ENCODE results near the gene ITFG1. TPM values are rescaled to one million over a fixed set of nuclear protein-coding genes. Genes with fewer than 3 reads are reported as not detected.

ITFG1 gene
- total RNA-seq, 4 donors from 2014 or later, result 12.9 to 100 (median 60.8) TPM

GRCh38 chr16:47503936-47504335 is 43.1 kb upstream of the ITFG1 start:
- Histone ChIP-seq H3K4me1 (no peaks in the 10 kb centered on the region), H3K36me3 (peaks cover 0 to 38% (median 13%) of the 10 kb centered on the region in 4 donors), H3K27ac (no peak overlapping the region), H3K27me3 (no peaks in the 10 kb centered on the region), H3K4me3 (no peak overlapping the region), H3K9me3 (no peaks in the 10 kb centered on the region)
- DNase-seq, result no peak
- TF ChIP-seq POLR2AphosphoS5 (IDR thresholded peaks at IDR 0.05), result no peak
- TF ChIP-seq POLR2A (IDR thresholded peaks at IDR 0.05), result no peak
- TF ChIP-seq, protein P1, sequence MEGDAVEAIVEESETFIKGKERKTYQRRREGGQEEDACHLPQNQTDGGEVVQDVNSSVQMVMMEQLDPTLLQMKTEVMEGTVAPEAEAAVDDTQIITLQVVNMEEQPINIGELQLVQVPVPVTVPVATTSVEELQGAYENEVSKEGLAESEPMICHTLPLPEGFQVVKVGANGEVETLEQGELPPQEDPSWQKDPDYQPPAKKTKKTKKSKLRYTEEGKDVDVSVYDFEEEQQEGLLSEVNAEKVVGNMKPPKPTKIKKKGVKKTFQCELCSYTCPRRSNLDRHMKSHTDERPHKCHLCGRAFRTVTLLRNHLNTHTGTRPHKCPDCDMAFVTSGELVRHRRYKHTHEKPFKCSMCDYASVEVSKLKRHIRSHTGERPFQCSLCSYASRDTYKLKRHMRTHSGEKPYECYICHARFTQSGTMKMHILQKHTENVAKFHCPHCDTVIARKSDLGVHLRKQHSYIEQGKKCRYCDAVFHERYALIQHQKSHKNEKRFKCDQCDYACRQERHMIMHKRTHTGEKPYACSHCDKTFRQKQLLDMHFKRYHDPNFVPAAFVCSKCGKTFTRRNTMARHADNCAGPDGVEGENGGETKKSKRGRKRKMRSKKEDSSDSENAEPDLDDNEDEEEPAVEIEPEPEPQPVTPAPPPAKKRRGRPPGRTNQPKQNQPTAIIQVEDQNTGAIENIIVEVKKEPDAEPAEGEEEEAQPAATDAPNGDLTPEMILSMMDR (IDR thresholded peaks at IDR 0.05), result no peak
- TF ChIP-seq EP300 (IDR thresholded peaks at IDR 0.05; ENCODE audit: low read depth), result no peak
- intact Hi-C loops (cut with DNase I; ENCODE audit: low total_unique reads), result loop anchor here (1.0 kb wide), 1 partner anchor 23 kb away; no protein-coding TSS in a partner anchor
- in situ Hi-C loops (cut with MboI; ENCODE audit: low pct_ligation_motif_present in 1 of 4, low pct_unique_long_range_greater_than_20kb in 1 of 4, low sequenced_read_pairs in 3 of 4), result no loop called here
- 83 to 85% methylated on average over 1 of the region's 1 CpG for WGBS, 2 donors (ENCODE audit: low coverage in 1 of 2)

DNA sequence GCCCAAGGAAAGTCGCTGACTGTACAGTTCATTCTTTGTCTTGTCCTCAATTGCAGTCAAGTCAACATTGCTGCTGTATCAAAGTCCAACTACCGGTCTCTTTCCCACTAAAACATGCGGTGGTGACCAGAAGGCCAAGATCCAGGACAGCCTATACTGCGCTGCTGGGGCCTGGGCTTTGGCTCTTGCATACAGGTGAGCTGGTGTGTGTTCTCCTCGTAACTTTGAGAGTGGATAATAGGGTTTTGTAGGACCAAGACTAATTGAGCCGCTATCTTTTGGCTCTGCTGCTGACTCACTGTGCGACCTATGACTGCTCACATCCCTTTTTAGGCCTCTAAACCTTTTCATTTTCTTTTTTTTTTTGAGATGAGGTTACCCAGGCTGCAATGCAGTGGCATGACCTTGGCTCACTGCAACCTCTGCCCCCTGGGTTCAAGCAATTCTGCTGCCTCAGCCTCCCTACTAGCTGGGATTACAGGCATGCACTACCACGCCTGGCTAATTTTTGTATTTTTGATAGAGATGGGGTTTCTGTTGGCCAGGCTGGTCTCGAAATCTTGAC is 38.9 kb upstream of the ITFG1 start:
- no peaks in the 10 kb centered on the region for H3K27me3 ChIP-seq
- H3K27ac ChIP-seq, result no peak overlapping the region
- in situ Hi-C loops (cut with MboI; ENCODE audit: low pct_ligation_motif_present in 1 of 4, low pct_unique_long_range_greater_than_20kb in 1 of 4, low sequenced_read_pairs in 3 of 4) (no loop called here), intact Hi-C loops (cut with DNase I; ENCODE audit: low total_unique reads) (no loop called here)
- WGBS, 2 donors (ENCODE audit: low coverage in 1 of 2), result 88 to 97% methylated on average over 6 to 9 of the region's 9 CpGs
- H3K9me3 ChIP-seq, result no peaks in the 10 kb centered on the region
- no peak for DNase-seq
- peaks cover 0 to 1% (median 0%) of the 10 kb centered on the region in 4 donors for H3K4me1 ChIP-seq
- peaks cover 0 to 49% (median 13%) of the 10 kb centered on the region in 4 donors for H3K36me3 ChIP-seq
- TF ChIP-seq POLR2AphosphoS5 (IDR thresholded peaks at IDR 0.05) (no peak), EP300 (IDR thresholded peaks at IDR 0.05; ENCODE audit: low read depth) (no peak), POLR2A (IDR thresholded peaks at IDR 0.05) (no peak)
- TF ChIP-seq, protein P1 (IDR thresholded peaks at IDR 0.05), result no peak
- no peak overlapping the region for H3K4me3 ChIP-seq

- 83 to 96% methylated on average over 1 to 2 of the region's 2 CpGs for WGBS, 2 donors (ENCODE audit: low coverage in 1 of 2)
- in situ Hi-C loops (cut with MboI; ENCODE audit: low pct_ligation_motif_present in 1 of 4, low pct_unique_long_range_greater_than_20kb in 1 of 4, low sequenced_read_pairs in 3 of 4), result no loop called here
Measured at GRCh38 chr16:47499080-47499699, 38.3 kb upstream of the ITFG1 start.

GRCh38 chr16:47493381-47494337 is 32.8 kb upstream of the ITFG1 start:
- WGBS, 2 donors (ENCODE audit: low coverage in 1 of 2), result 68 to 74% methylated on average over 8 to 9 of the region's 9 CpGs
- peak overlapping the region; percentile 61 to 75 (median 70) for H3K27ac ChIP-seq
- TF ChIP-seq EP300 (IDR thresholded peaks at IDR 0.05; ENCODE audit: low read depth) (no peak), POLR2AphosphoS5 (IDR thresholded peaks at IDR 0.05) (no peak), POLR2A (IDR thresholded peaks at IDR 0.05) (no peak)
- TF ChIP-seq, protein P1 (IDR thresholded peaks at IDR 0.05), result no peak

More at GRCh38 chr16:47499080-47499699, 38.3 kb upstream of the ITFG1 start:
- intact Hi-C loops (cut with DNase I; ENCODE audit: low total_unique reads), result no loop called here
- DNase-seq, result no peak
- Histone ChIP-seq H3K27ac (no peak overlapping the region), H3K4me1 (peaks cover 0 to 6% (median 4%) of the 10 kb centered on the region in 4 donors), H3K27me3 (no peaks in the 10 kb centered on the region), H3K4me3 (no peak overlapping the region), H3K36me3 (peaks cover 0 to 49% (median 13%) of the 10 kb centered on the region in 4 donors), H3K9me3 (no peaks in the 10 kb centered on the region)
- TF ChIP-seq POLR2A (IDR thresholded peaks at IDR 0.05) (no peak), POLR2AphosphoS5 (IDR thresholded peaks at IDR 0.05) (no peak)

More at GRCh38 chr16:47493381-47494337, 32.8 kb upstream of the ITFG1 start:
- peaks cover 0 to 9% (median 0%) of the 10 kb centered on the region in 4 donors for H3K36me3 ChIP-seq
- peaks cover 11 to 18% of the 10 kb centered on the region in 2 donors for H3K9me3 ChIP-seq
- intact Hi-C loops (cut with DNase I; ENCODE audit: low total_unique reads) (no loop called here), in situ Hi-C loops (cut with MboI; ENCODE audit: low pct_ligation_motif_present in 1 of 4, low pct_unique_long_range_greater_than_20kb in 1 of 4, low sequenced_read_pairs in 3 of 4) (no loop called here)
- no peaks in the 10 kb centered on the region for H3K27me3 ChIP-seq
- DNase-seq, result no peak
- peak overlapping the region in 1 of 4 donors; percentile 10 for H3K4me3 ChIP-seq
- H3K4me1 ChIP-seq, result peaks cover 3 to 29% (median 11%) of the 10 kb centered on the region in 4 donors

Data from transverse colon (tissue), 4 donors.